GM12865 (cell line): Measurements from ENCODE around the gene ACBD4.

ENCODE experiments used
- DNase-seq: peaks from one replicate; pipeline ENCODE4 v3.0.0; 2010; ENCODE audit warnings: low read depth
- H3K4me3 ChIP-seq: 2 replicates; pipeline ENCODE4 v1.5.1; 2011; ENCODE audit warnings: mild to moderate bottlenecking, low read depth, low read length, control low read depth
- CTCF ChIP-seq: IDR thresholded peaks from 2 replicates; pipeline ENCODE4 v1.5.1; 2011; ENCODE audit warnings: low read length, control low read depth, low read depth, inconsistent platforms; ENCODE audit not compliant: insufficient read depth; ENCODE audit errors: missing control alignments

Gene ACBD4

GRCh38 chr17:45135978-45136791 is 698 bp downstream of the ACBD4 start:
- no peak for DNase-seq
- TF ChIP-seq CTCF = no peak
- peak overlapping the region; percentile 70 for H3K4me3 ChIP-seq

GRCh38 chr17:45136846-45137560 is 1.5 kb downstream of the ACBD4 start:
- no peak for DNase-seq
- TF ChIP-seq CTCF = no peak
- H3K4me3 ChIP-seq = no peak overlapping the region

GRCh38 chr17:45137561-45138305 is 2.2 kb downstream of the ACBD4 start:
- H3K4me3 ChIP-seq = no peak overlapping the region
- no peak for DNase-seq
- no peak for TF ChIP-seq CTCF

GRCh38 chr17:45138911-45139532 is 3.5 kb downstream of the ACBD4 start:
- no peak for TF ChIP-seq CTCF
- H3K4me3 ChIP-seq = no peak overlapping the region
- no peak for DNase-seq

GRCh38 chr17:45139533-45139920 is 4.0 kb downstream of the ACBD4 start:
- no peak overlapping the region for H3K4me3 ChIP-seq
- TF ChIP-seq CTCF = no peak
- DNase-seq = no peak

- no peak overlapping the region for H3K4me3 ChIP-seq
- no peak for TF ChIP-seq CTCF
Measured at GRCh38 chr17:45143094-45143670, 7.7 kb downstream of the ACBD4 start.

More at GRCh38 chr17:45143094-45143670, 7.7 kb downstream of the ACBD4 start:
- no peak for DNase-seq
